GM18511 (cell line): Measurements from ENCODE around the gene UBR4.

Source experiments
- ATAC-seq: cut with Tn5 transposase; IDR thresholded peaks from one replicate; pipeline ENCODE4 v1.9.1; 2021; ENCODE audit warnings: mild to moderate bottlenecking, moderate library complexity; ENCODE audit not compliant: unreplicated experiment

Gene UBR4

GRCh38 chr1:19059773-19060172 is 150.3 kb downstream of the UBR4 start:
- ATAC-seq = no peak

GRCh38 chr1:19058476-19058797 is 151.6 kb downstream of the UBR4 start:
- ATAC-seq = no peak

GRCh38 chr1:19057784-19058475 is 152.1 kb downstream of the UBR4 start:
- ATAC-seq = no peak

GRCh38 chr1:19057182-19057779 is 152.8 kb downstream of the UBR4 start:
- no peak for ATAC-seq

GRCh38 chr1:19055701-19056100 is 154.4 kb downstream of the UBR4 start:
- no peak for ATAC-seq

GRCh38 chr1:19055001-19055400 is 155.1 kb downstream of the UBR4 start:
- no peak for ATAC-seq

GRCh38 chr1:19054216-19054615 is 155.8 kb downstream of the UBR4 start:
- no peak for ATAC-seq

- no peak for ATAC-seq
Measured at GRCh38 chr1:19053486-19053885, 156.6 kb downstream of the UBR4 start.

GRCh38 chr1:19049798-19050197 is 160.3 kb downstream of the UBR4 start:
- ATAC-seq = no peak

- no peak for ATAC-seq
Measured at GRCh38 chr1:19049128-19049768, 160.8 kb downstream of the UBR4 start.

GRCh38 chr1:19046972-19047731 is 162.9 kb downstream of the UBR4 start:
- no peak for ATAC-seq

- no peak for ATAC-seq
Measured at GRCh38 chr1:19045898-19046880, 163.9 kb downstream of the UBR4 start.

GRCh38 chr1:19044975-19045831 is 164.9 kb downstream of the UBR4 start:
- ATAC-seq = no peak

GRCh38 chr1:19044471-19044870 is 165.6 kb downstream of the UBR4 start:
- ATAC-seq = no peak

- no peak for ATAC-seq
Measured at GRCh38 chr1:19043579-19044443, 166.3 kb downstream of the UBR4 start.

GRCh38 chr1:19042675-19043578 is 167.1 kb downstream of the UBR4 start:
- ATAC-seq = no peak

GRCh38 chr1:19040010-19040680 is 169.9 kb downstream of the UBR4 start:
- ATAC-seq = no peak
